ENCODE data around the gene USF2.

USF2 gene

GRCh38 chr19:35317464-35318043 is 48.8 kb downstream of the USF2 start:
- no peak for DNase-seq (ENCODE audit: low read depth in 3 of 3, low spot score in 1 of 3)

GRCh38 chr19:35318679-35319448 is 50.1 kb downstream of the USF2 start:
- no peak for DNase-seq (ENCODE audit: low read depth in 3 of 3, low spot score in 1 of 3)

DNA sequence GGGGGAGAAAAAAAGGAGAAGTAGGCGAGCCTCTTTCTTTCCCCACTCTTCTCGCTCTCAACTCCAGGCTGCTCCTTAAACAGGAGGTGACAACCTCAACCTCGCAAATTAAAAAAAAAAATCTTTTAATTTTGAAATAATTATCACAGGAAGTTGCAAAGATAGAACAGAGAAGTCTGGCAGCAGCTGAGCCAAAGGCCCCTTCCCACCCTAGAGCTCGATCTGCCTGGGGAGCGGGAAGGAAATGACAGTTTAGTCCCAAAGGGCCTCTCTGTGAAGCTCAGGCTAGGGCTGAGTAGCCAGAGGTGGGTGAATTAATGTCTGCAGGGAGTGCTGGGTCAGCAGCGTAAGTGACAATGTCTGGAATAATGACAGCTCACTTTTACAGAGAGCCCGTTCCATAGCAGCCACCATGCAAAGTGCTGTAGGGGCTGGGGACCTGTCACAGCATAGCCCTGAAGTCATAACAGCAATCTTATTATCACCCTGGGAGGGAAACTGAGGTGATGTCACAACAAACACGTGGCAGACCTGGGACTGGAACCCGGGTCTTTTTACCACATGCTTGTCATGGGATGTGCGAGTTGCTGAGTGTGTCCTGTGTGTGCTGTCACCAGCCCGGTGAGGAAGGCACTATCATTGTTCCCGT is 51.4 kb downstream of the USF2 start:
- DNase-seq (ENCODE audit: low read depth in 3 of 3, low spot score in 1 of 3): no peak

DNA sequence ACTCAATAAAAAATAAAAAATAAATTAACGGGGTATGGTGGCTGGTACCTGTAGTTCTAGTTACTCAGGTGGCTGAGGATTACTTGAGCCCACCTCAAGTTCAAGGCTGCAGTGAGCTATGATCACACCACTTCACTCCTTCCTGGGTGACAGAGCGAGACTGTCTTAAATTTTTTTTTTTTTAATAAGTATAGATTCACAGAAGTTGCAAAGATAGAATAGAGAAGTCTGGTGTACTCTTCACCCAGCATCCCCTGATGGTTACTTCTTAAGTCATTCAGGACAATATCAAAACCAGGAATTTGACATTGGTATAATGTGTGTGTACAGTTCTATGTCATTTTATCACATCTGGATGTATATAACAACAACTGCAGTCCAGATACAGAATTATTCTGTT is 52.5 kb downstream of the USF2 start:
- no peak for DNase-seq (ENCODE audit: low read depth in 3 of 3, low spot score in 1 of 3)

- DNase-seq (ENCODE audit: low read depth in 3 of 3, low spot score in 1 of 3): no peak
Observed at GRCh38 chr19:35322014-35322413, 53.3 kb downstream of the USF2 start.

DNA sequence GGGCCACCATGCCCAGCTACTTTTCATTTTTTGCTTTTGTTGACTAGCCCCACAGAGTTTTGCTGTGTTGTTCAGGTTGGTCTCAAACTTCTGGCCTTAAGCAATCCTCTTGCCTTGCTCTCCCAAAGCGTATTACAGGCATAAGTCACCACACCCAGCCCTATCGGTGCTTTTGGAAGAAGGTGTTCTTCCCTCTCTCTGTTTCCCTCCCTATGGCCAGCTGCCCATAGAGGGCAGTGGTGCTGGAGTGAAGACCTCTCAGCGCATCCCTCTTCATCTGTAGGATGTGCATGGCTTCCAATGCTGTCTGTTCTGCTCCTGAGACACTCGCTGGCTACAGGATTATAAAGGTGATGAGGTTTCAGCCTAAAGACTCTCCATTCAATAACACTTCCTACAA is 58.9 kb downstream of the USF2 start:
- DNase-seq (ENCODE audit: low read depth in 3 of 3, low spot score in 1 of 3): no peak

- no peak for DNase-seq (ENCODE audit: low read depth in 3 of 3, low spot score in 1 of 3)
Observed at GRCh38 chr19:35328851-35329285, 60.1 kb downstream of the USF2 start, which contains the start of gene CD22. CD22 (plus strand) TSS chr19:35329187; CDS start chr19:35332041, 2,854 bp downstream.

GRCh38 chr19:35329323-35329722 is 60.6 kb downstream of the USF2 start:
- no peak for DNase-seq (ENCODE audit: low read depth in 3 of 3, low spot score in 1 of 3)
